ENCODE results near the gene RAB3A.

- TF ChIP-seq, protein P1, sequence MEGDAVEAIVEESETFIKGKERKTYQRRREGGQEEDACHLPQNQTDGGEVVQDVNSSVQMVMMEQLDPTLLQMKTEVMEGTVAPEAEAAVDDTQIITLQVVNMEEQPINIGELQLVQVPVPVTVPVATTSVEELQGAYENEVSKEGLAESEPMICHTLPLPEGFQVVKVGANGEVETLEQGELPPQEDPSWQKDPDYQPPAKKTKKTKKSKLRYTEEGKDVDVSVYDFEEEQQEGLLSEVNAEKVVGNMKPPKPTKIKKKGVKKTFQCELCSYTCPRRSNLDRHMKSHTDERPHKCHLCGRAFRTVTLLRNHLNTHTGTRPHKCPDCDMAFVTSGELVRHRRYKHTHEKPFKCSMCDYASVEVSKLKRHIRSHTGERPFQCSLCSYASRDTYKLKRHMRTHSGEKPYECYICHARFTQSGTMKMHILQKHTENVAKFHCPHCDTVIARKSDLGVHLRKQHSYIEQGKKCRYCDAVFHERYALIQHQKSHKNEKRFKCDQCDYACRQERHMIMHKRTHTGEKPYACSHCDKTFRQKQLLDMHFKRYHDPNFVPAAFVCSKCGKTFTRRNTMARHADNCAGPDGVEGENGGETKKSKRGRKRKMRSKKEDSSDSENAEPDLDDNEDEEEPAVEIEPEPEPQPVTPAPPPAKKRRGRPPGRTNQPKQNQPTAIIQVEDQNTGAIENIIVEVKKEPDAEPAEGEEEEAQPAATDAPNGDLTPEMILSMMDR (IDR thresholded peaks at IDR 0.05) = no peak
- TF ChIP-seq POLR2A (IDR thresholded peaks at IDR 0.05) (no peak), POLR2AphosphoS5 (IDR thresholded peaks at IDR 0.05) (no peak), EP300 (IDR thresholded peaks at IDR 0.05) (no peak)
These were observed 14.3 kb upstream of the RAB3A start for GRCh38 chr19:18218159-18218558.
